Islet of Langerhans (tissue), 1 donor: ENCODE measurements around the gene HNRNPH3.
"Not testable (repeated sequence)": the region's sequence is repeated elsewhere in the genome, so short reads cannot be mapped to it uniquely, and the experiment has no call there.

ENCODE experiments used
- FAIRE-seq: peaks from one replicate; lab custom pipeline; 2011; peaks lifted over from hg19 to GRCh38; lab: Jason Lieb, UNC

The HNRNPH3 gene

GRCh38 chr10:68331455-68332258 lies at the start of gene HNRNPH3:
Gene HNRNPH3, plus strand, starts transcription at chr10:68332064. Its CDS starts 5,158 bp downstream, at chr10:68337222.
- no peak for FAIRE-seq

- FAIRE-seq, result no peak
These were observed 47.5 kb upstream of the HNRNPH3 start for GRCh38 chr10:68284062-68285001.

- no peak for FAIRE-seq
These were observed 43.1 kb upstream of the HNRNPH3 start for GRCh38 chr10:68288717-68289116.

GRCh38 chr10:68290736-68291135 lies 41.1 kb upstream of the HNRNPH3 start:
- no peak for FAIRE-seq

- FAIRE-seq, result no peak
These were observed 34.8 kb upstream of the HNRNPH3 start for GRCh38 chr10:68296843-68297663.

GRCh38 chr10:68301301-68301700 lies 30.6 kb upstream of the HNRNPH3 start:
- no peak for FAIRE-seq

GRCh38 chr10:68301790-68302502 lies 29.9 kb upstream of the HNRNPH3 start:
- peak; percentile 94 for FAIRE-seq

- no peak for FAIRE-seq
These were observed 29.4 kb upstream of the HNRNPH3 start for GRCh38 chr10:68302503-68302823.

GRCh38 chr10:68302871-68303270 lies 29.0 kb upstream of the HNRNPH3 start:
- no peak for FAIRE-seq

GRCh38 chr10:68303849-68304412 lies 27.9 kb upstream of the HNRNPH3 start:
- FAIRE-seq, result peak; percentile 62

- FAIRE-seq, result no peak
These were observed 26.0 kb upstream of the HNRNPH3 start for GRCh38 chr10:68305854-68306253.

GRCh38 chr10:68310531-68310930 lies 21.3 kb upstream of the HNRNPH3 start:
- no peak for FAIRE-seq

- not testable (repeated sequence) for FAIRE-seq
These were observed 16.9 kb upstream of the HNRNPH3 start for GRCh38 chr10:68314930-68315329.

- FAIRE-seq, result no peak
These were observed 16.3 kb upstream of the HNRNPH3 start for GRCh38 chr10:68315582-68315981.

GRCh38 chr10:68318331-68319059 lies 13.4 kb upstream of the HNRNPH3 start:
- FAIRE-seq, result no peak

- not testable (repeated sequence) for FAIRE-seq
These were observed 7.5 kb upstream of the HNRNPH3 start for GRCh38 chr10:68324396-68324795.

- FAIRE-seq, result peak; percentile 93
These were observed 3.7 kb upstream of the HNRNPH3 start for GRCh38 chr10:68327889-68328786.

- no peak for FAIRE-seq
These were observed 2.4 kb upstream of the HNRNPH3 start for GRCh38 chr10:68329506-68329861.

- no peak for FAIRE-seq
These were observed 911 bp upstream of the HNRNPH3 start for GRCh38 chr10:68330852-68331454.
